Glomerular endothelial cell (primary cell): ENCODE data around the gene FBXL13. TPM values are rescaled to one million over a fixed set of nuclear protein-coding genes. Genes with fewer than 3 reads are reported as not detected.

Experiments used
- DNase-seq: peaks from one replicate; pipeline ENCODE4 v3.0.0-alpha.2; 2011; ENCODE audit warnings: low read depth, low spot score; ENCODE audit errors: extremely low read depth
- total RNA-seq: library from RNA; depleted of rRNA; stranded (reverse); fragments of >200 nt; gene quantifications from 2 replicates; pipeline ENCODE4 v1.2.3, GENCODE V29; 2015

FBXL13 gene
- total RNA-seq, 1 donor from 2014 or later = 2.2 TPM

- no peak for DNase-seq
These were observed 131.0 kb downstream of the FBXL13 start for GRCh38 chr7:102943423-102944169.

DNA sequence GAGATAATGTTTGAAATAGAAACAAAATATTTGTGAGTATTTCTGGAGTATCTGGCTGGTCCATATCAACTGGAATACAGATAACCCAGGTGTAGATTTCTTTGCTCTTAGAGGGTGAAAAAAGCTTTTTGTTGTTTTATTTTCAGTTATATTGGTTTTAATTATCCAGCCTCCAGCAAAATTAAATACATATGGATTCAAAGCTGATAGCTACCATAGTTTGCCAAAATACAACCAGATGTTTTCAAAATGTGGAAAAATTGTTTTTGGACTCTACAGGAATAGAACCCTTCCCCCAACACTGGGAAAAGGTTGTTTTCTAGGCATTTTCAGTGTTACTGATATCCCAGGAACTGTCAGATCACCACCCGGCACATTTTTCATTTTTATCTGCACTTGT lies 131.7 kb downstream of the FBXL13 start:
- no peak for DNase-seq

- no peak for DNase-seq
These were observed 132.3 kb downstream of the FBXL13 start for GRCh38 chr7:102942181-102942866.

DNA sequence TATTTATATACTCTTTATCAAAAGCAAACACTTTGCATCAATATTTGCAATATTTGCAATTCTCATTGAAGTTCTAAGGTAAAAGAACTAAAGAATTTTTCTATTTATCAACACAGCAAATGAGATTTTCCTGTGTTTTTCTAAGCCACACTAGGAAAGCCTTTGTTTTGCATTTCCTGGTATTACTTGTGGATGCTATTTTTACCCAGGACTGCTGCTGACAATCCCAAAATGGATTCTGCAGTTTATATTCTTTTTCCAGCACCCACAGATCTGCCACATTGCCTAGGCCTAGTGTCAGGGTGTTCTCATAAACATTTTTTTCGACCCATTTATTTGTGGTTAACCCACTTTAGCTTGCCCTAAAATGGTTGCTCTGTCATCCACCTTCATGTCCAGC lies 135.9 kb downstream of the FBXL13 start:
- no peak for DNase-seq

DNA sequence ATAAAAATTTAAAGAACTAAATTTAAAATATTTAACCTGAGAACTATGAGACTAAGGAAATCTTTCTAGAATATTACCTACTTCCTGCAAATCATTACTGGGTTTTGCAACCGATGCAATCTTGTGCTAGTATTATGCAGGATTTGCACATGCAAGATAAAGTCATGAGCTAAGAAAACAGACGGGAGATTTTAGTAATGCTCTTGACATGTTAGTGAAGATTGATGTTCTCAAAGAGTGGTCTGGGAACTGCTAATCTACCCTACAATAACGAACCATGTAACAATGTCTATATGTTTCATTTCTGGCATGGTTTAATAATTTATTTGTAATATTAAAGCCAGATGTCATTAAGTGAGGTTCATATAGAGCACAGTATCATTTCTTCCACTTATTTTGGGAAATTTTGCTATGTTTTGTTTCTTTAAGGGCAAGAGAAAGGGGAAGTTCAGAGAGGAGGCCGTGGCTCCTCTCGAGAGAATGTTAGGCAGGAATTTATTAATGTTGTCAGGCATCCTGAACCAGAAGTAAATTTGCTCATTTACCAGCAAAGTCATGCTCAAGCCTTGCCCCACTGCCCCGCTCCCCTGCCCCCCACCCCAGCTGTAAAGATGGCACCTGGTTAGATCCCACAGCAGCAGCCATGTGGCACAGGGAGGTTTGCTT lies 139.0 kb downstream of the FBXL13 start:
- no peak for DNase-seq

DNA sequence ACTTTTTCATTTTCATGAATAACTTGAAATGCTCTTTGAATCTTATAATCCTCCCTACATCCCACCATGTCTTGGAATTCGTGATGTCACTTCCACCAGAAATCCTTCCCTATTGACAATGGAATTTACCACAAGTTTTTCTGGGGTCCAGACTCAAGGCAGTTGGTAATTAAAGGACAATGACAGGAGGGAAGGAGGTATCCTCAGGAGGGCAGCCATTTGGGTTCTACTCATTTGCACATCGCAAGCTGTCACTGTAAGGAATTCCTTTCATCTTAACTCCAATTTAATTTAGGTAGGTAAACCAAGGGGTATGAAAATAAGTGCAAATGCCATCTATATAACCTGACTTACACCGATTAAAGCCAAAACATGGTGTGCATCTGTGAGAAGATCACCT lies 139.9 kb downstream of the FBXL13 start:
- DNase-seq = no peak

- DNase-seq = no peak
These were observed 140.4 kb downstream of the FBXL13 start for GRCh38 chr7:102934239-102934638.

GRCh38 chr7:102933763-102934162 lies 140.8 kb downstream of the FBXL13 start:
- no peak for DNase-seq

DNA sequence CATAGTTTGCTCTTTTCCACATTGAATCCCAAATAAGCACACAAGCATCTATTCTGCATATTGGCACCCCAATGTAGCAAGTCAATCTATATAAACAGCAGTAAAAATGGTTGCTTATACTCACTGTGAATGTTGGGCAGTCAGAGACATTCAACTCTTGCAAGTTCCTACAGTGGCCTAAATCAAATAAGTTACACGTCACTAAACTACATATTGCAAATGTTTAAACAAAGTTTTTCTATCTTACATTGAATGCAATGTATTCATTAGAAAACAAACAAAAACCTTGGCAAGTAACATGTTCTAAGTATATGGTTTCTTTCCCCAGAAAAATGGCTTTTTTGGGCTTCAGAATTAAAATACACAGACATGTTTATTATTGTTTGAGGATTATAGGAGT lies 142.8 kb downstream of the FBXL13 start:
- no peak for DNase-seq

- DNase-seq = no peak
These were observed 147.2 kb downstream of the FBXL13 start for GRCh38 chr7:102927312-102927933.

DNA sequence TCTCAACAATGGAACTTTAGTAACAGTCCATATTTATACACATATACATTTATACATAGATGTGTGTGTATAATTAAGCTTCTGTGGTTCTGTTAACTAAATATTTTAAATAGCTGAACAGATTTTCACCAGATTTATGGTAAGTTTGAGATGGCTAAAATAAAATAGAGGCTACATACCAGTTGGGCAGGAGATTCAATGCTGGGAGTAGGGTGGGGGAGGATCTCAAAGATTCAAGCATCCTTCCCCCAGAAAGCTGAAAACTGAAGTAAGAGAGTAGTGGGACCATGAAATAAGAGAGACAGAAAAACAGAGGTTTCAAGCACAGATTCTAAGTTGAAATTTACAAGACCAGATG lies 147.8 kb downstream of the FBXL13 start:
- DNase-seq = no peak

DNA sequence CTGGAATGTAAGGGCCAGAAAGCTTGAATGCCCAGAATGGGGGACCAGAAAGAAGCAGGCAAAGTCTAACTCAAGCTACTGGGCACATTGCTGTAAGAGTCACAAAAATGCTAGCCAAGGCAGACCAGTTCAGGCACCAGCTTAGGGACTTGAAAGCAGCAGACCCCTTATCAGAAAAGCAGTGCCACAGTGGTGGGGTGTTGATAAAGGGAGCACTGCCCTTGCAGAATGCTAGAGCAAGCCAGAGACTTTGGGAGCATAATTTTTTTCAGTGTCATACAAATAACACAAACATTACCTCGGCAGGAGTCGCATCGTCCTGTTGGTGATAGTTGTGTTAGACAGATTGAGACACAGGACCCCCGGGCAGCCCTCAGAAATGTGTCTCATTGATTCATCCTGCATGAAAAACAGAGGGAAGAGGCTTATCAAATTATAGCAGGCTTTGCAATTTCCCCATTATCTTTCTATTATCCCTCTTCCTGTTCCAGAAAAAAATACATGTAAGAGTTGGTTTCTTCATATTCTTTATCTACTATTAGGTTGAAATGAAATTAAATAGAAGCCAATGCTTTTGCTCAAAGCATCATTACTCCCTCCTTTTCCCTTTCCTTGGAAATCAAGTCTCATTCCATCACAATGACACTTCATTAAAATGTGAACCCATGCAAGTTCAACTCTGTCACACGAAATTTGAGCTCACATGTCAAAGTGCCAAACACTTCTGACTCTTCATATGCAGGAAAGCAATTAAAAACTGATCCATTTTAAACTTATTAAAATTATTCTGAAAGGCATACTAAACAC lies 148.4 kb downstream of the FBXL13 start:
- no peak for DNase-seq

DNA sequence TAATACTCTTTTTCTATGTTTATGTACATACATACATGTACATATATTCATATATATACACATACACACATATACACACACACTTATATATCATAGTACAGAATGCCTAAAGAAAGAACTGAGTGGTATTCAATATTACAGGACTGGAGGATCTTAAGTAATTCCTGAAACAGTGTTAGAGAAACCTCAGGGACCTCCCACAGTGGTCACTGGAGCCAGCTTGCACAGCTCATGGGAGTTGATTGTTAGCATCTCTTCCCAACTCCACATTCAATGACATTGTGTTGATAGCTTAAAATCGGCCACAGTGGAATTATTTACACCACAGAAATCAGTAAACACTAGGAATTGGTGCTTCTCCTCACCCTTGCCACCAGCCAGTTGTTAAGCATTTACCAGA lies 155.8 kb downstream of the FBXL13 start:
- no peak for DNase-seq

DNA sequence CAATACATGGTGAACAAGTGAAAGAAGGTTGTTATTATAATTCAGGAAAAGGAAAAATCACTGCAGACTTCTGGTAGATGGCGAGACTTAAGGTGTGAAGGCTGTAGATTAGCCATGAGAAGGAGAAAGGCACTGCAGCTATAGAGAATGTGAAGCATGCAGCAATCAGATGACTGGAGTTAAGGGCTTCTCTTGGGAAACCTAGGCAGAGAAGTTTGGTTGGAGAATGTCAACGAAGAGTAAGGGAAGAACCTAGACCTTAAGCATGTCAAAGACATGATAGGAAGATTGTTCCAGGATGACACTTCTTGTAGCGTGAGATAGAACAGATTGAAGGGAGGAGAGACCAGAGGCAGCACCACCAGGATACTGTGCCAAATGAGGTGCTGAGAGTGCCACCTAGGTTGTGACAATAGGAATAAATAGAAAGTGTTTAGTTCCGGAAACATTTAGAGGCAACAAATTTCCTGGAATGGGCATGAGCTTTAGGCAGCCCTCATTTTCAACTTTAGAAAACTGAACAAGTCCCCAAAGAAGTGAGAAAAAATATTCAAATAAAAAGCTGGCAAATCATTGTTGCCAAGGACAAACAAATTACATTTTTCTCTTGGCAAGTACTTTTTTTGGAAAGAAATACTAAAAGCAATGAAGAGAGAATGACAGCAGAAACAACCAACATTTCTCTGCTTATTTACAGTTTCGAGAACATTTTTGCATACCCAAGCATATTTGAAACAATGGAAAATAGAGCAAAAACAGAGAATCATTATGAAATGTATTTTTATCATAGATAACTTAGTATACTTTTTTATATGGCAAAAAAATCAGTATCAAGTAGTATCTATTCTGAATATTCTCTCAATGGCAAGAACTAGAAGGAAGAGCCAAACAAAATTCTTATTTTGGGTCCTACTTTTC lies 156.9 kb downstream of the FBXL13 start:
- no peak for DNase-seq

- no peak for DNase-seq
These were observed 157.7 kb downstream of the FBXL13 start for GRCh38 chr7:102916881-102917280.

DNA sequence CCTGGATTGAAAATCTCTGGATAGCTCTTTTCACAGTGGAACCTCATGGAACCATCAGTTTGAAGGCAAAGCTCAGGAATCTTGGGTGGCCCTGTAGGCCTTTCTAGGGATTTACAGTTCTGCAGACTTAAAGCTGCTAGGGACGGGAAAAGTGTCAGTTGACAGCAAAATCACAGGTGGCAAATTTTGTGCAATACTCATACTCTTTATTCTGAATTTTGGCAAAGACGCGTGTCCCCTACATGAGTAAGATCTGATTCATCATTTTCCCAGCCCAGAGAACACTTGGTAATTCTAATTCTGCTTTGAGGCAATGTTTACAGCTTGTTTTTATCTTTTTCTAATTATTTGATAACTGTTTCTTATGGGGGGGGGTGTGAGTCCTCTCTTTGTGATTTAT lies 158.2 kb downstream of the FBXL13 start:
- no peak for DNase-seq

- no peak for DNase-seq
These were observed 160.0 kb downstream of the FBXL13 start for GRCh38 chr7:102914585-102914984.

DNA sequence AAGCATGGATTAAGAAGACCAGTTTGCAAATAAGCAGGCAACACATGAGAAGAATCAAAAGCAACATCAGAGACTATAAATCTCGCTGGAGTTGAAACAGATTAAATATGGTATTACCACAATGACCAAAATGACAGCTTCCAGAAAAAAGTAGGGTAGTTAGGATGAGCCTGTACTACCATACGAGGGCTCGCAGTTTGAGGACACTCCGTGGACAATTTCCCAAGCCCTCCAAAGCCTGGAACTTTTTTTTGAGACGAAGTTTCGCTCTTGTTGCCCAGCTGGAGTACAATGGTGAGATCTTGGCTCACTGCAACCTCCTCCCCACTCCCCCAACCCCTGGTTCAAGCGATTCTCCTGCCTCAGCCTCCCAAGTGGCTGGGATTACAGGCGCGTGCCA lies 160.8 kb downstream of the FBXL13 start:
- DNase-seq = no peak

- no peak for DNase-seq
These were observed 161.9 kb downstream of the FBXL13 start, which contains the start of gene LRRC17 for GRCh38 chr7:102912742-102913141. Gene LRRC17, plus strand, starts transcription at chr7:102913000. Its CDS starts 20,914 bp downstream, at chr7:102933914.

GRCh38 chr7:102908676-102909075 lies 165.9 kb downstream of the FBXL13 start:
- no peak for DNase-seq
